Mesendoderm (in vitro differentiated cells): Measurements from ENCODE around the gene UBAC2. TPM values are rescaled to one million over a fixed set of nuclear protein-coding genes. Genes with fewer than 3 reads are reported as not detected.

ENCODE experiments used
- DNase-seq: peaks from one replicate; pipeline ENCODE4 v3.0.0; 2013
- H2AK5ac ChIP-seq: 2 replicates; pipeline ENCODE4 v1.6.1; 2013; ENCODE audit warnings: low read length, inconsistent platforms
- H2BK120ac ChIP-seq: 2 replicates; pipeline ENCODE4 v1.6.1; 2013; ENCODE audit warnings: low read depth, mild to moderate bottlenecking, low read length, moderate library complexity, mixed read lengths
- H2BK15ac ChIP-seq: replicated peaks from 2 replicates; pipeline ENCODE4 v1.6.1; 2013; ENCODE audit warnings: low read depth, mild to moderate bottlenecking, moderate library complexity
- H2BK5ac ChIP-seq: 2 replicates; pipeline ENCODE4 v1.6.1; 2013; ENCODE audit warnings: low read length, inconsistent platforms
- H3K18ac ChIP-seq: 2 replicates; pipeline ENCODE4 v1.6.1; 2013; ENCODE audit warnings: mild to moderate bottlenecking, low read length, mixed read lengths
- H3K23ac ChIP-seq: one replicate; pipeline ENCODE4 v1.6.1; 2013; ENCODE audit warnings: low read length
- H3K27ac ChIP-seq: 2 replicates; pipeline ENCODE4 v1.5.1; 2013; ENCODE audit warnings: low read depth, mild to moderate bottlenecking, inconsistent platforms, low read length, moderate library complexity
- H3K27me3 ChIP-seq: 2 replicates; pipeline ENCODE4 v1.6.1; 2013; ENCODE audit warnings: low read length, control low read depth, mild to moderate bottlenecking, inconsistent platforms; ENCODE audit not compliant: insufficient read depth, poor library complexity
- H3K36me3 ChIP-seq: 2 replicates; pipeline ENCODE4 v1.6.1; 2013; ENCODE audit warnings: low read length, inconsistent platforms; ENCODE audit not compliant: control insufficient read depth, insufficient read depth
- H3K4ac ChIP-seq: one replicate; pipeline ENCODE4 v1.6.1; 2013; ENCODE audit warnings: low read depth, mild to moderate bottlenecking, low read length, moderate library complexity
- H3K4me1 ChIP-seq: 2 replicates; pipeline ENCODE4 v1.6.1; 2013; ENCODE audit warnings: low read depth, low read length, inconsistent platforms; ENCODE audit not compliant: control insufficient read depth
- H3K4me2 ChIP-seq: 2 replicates; pipeline ENCODE4 v1.6.1; 2013; ENCODE audit warnings: low read length
- H3K4me3 ChIP-seq: 2 replicates; pipeline ENCODE4 v1.5.1; 2013; ENCODE audit warnings: mild to moderate bottlenecking, low read length
- H3K56ac ChIP-seq: one replicate; pipeline ENCODE4 v1.6.1; 2013; ENCODE audit warnings: low read length
- H3K79me1 ChIP-seq: 2 replicates; pipeline ENCODE4 v1.6.1; 2013; ENCODE audit warnings: low read length, inconsistent platforms
- H3K79me2 ChIP-seq: 2 replicates; pipeline ENCODE4 v1.6.1; 2013; ENCODE audit warnings: mild to moderate bottlenecking, low read length; ENCODE audit not compliant: control insufficient read depth, insufficient read depth
- H3K9ac ChIP-seq: 2 replicates; pipeline ENCODE4 v1.6.1; 2013; ENCODE audit warnings: low read length, inconsistent platforms
- H4K5ac ChIP-seq: one replicate; pipeline ENCODE4 v1.6.1; 2013; ENCODE audit warnings: low read length
- H4K8ac ChIP-seq: one replicate; pipeline ENCODE4 v1.6.1; 2013; ENCODE audit warnings: low read depth, mild to moderate bottlenecking, control low read depth, low read length, moderate library complexity
- WGBS: extraction: QIAGEN DNeasy Blood & Tissue Kit; methylation state at CpG from one replicate; pipeline ENCODE4 v1.1.7; 2013; ENCODE audit warnings: low lambda C conversion rate, missing lambda C conversion rate; ENCODE audit not compliant: insufficient coverage; ENCODE audit errors: extremely low coverage; 5-methylcytosine and 5-hydroxymethylcytosine counted together
- small RNA-seq: library from polyadenylated mRNA; stranded (forward); fragments of <200 nt; extraction: miRNeasy Mini kit (QIAGEN cat#:217004); gene quantifications from one replicate; pipeline ENCODE3, GENCODE V24; 2013; ENCODE audit not compliant: insufficient read depth

Gene UBAC2

GRCh38 chr13:99434258-99434788 is 233.7 kb downstream of the UBAC2 start:
- H2BK5ac ChIP-seq = no peak overlapping the region
- no peak overlapping the region for H2AK5ac ChIP-seq
- no peak overlapping the region for H2BK15ac ChIP-seq
- no peak overlapping the region for H4K8ac ChIP-seq
- H3K56ac ChIP-seq = no peak overlapping the region
- no peak overlapping the region for H3K4me2 ChIP-seq
- H3K79me2 ChIP-seq = no peaks in the 10 kb centered on the region
- H3K4me1 ChIP-seq = no peaks in the 10 kb centered on the region
- H4K5ac ChIP-seq = no peak overlapping the region
- H3K18ac ChIP-seq = no peak overlapping the region
- DNase-seq = peak; percentile 70
- H2BK120ac ChIP-seq = no peak overlapping the region
- no peaks in the 10 kb centered on the region for H3K79me1 ChIP-seq
- no peak overlapping the region for H3K4ac ChIP-seq
- H3K23ac ChIP-seq = no peak overlapping the region
- no CpG with 5 or more reads among the region's 17 CpGs for WGBS
- H3K4me3 ChIP-seq = no peak overlapping the region
- no peak overlapping the region for H3K27ac ChIP-seq
- H3K9ac ChIP-seq = no peak overlapping the region
- no peaks in the 10 kb centered on the region for H3K27me3 ChIP-seq
- no peaks in the 10 kb centered on the region for H3K36me3 ChIP-seq

GRCh38 chr13:99435116-99435515 is 234.5 kb downstream of the UBAC2 start:
- no peaks in the 10 kb centered on the region for H3K27me3 ChIP-seq
- no peak overlapping the region for H2AK5ac ChIP-seq
- no peaks in the 10 kb centered on the region for H3K4me1 ChIP-seq
- H3K4ac ChIP-seq = no peak overlapping the region
- H3K4me2 ChIP-seq = no peak overlapping the region
- H3K56ac ChIP-seq = no peak overlapping the region
- H3K27ac ChIP-seq = no peak overlapping the region
- H3K79me1 ChIP-seq = no peaks in the 10 kb centered on the region
- H2BK15ac ChIP-seq = no peak overlapping the region
- H4K8ac ChIP-seq = no peak overlapping the region
- no peak overlapping the region for H4K5ac ChIP-seq
- WGBS = no CpG with 5 or more reads among the region's 6 CpGs
- H3K23ac ChIP-seq = no peak overlapping the region
- DNase-seq = no peak
- H3K79me2 ChIP-seq = no peaks in the 10 kb centered on the region
- no peak overlapping the region for H3K9ac ChIP-seq
- H2BK5ac ChIP-seq = no peak overlapping the region
- no peak overlapping the region for H3K4me3 ChIP-seq
- no peak overlapping the region for H3K18ac ChIP-seq
- no peaks in the 10 kb centered on the region for H3K36me3 ChIP-seq
- no peak overlapping the region for H2BK120ac ChIP-seq

- no peak for DNase-seq
- no peak overlapping the region for H2BK5ac ChIP-seq
- H3K4me1 ChIP-seq = no peaks in the 10 kb centered on the region
- H4K8ac ChIP-seq = no peak overlapping the region
- H3K9ac ChIP-seq = no peak overlapping the region
- no peak overlapping the region for H3K4ac ChIP-seq
- H3K4me3 ChIP-seq = no peak overlapping the region
- no CpG with 5 or more reads among the region's 3 CpGs for WGBS
- H2BK120ac ChIP-seq = no peak overlapping the region
- no peaks in the 10 kb centered on the region for H3K79me2 ChIP-seq
- H2BK15ac ChIP-seq = no peak overlapping the region
- H3K56ac ChIP-seq = no peak overlapping the region
- no peak overlapping the region for H3K27ac ChIP-seq
- no peak overlapping the region for H3K23ac ChIP-seq
- no peak overlapping the region for H3K18ac ChIP-seq
- no peak overlapping the region for H3K4me2 ChIP-seq
- H3K79me1 ChIP-seq = no peaks in the 10 kb centered on the region
- H3K27me3 ChIP-seq = no peaks in the 10 kb centered on the region
- no peaks in the 10 kb centered on the region for H3K36me3 ChIP-seq
- no peak overlapping the region for H2AK5ac ChIP-seq
- no peak overlapping the region for H4K5ac ChIP-seq
These were observed 235.3 kb downstream of the UBAC2 start for GRCh38 chr13:99435998-99436397.

Small RNAs within 50 kb of the gene (small RNA-seq; reads per million reads assigned to genes)
- gene MIR623 = not detected
- 1.3 reads per million for gene RN7SKP9
